Duodenal mucosa (tissue), 2 donors: ENCODE measurements around the gene NUP214.

Experiments
- H3K27ac ChIP-seq: one replicate; pipeline ENCODE4 v1.7.0; 2013; ENCODE audit warnings: low read depth, low read length
- H3K27me3 ChIP-seq, 2 donors: one replicate each; pipeline ENCODE4 v1.7.0; 2013; ENCODE audit warnings: low read length in 2 of 2, control low read depth in 1 of 2; ENCODE audit not compliant: insufficient read depth in 2 of 2, control insufficient read depth in 1 of 2
- H3K36me3 ChIP-seq, 2 donors: one replicate each; pipeline ENCODE4 v1.7.0; 2013; ENCODE audit warnings: low read length in 2 of 2, control low read depth in 1 of 2; ENCODE audit not compliant: insufficient read depth in 2 of 2, control insufficient read depth in 1 of 2
- H3K4me1 ChIP-seq, 2 donors: one replicate each; pipeline ENCODE4 v1.7.0; 2013; ENCODE audit warnings: low read length in 2 of 2, control low read depth in 1 of 2; ENCODE audit not compliant: insufficient read depth in 2 of 2, control insufficient read depth in 1 of 2
- H3K4me3 ChIP-seq, 2 donors: one replicate each; pipeline ENCODE4 v1.7.0; 2013; ENCODE audit warnings: low read length in 2 of 2, low read depth in 1 of 2
- H3K9ac ChIP-seq, 2 donors: one replicate each; pipeline ENCODE4 v1.7.0; 2013; ENCODE audit warnings: low read length in 2 of 2, low read depth in 1 of 2
- H3K9me3 ChIP-seq, 2 donors: one replicate each; pipeline ENCODE4 v1.7.0; 2013; ENCODE audit warnings: low read length in 2 of 2, control low read depth in 1 of 2; ENCODE audit not compliant: control insufficient read depth in 1 of 2

NUP214 gene

GRCh38 chr9:131273856-131274673, 148.7 kb downstream of the NUP214 start:
- H3K4me1 ChIP-seq, result peaks cover 12 to 22% of the 10 kb centered on the region in 2 donors
- H3K9me3 ChIP-seq, result no peaks in the 10 kb centered on the region
- no peaks in the 10 kb centered on the region for H3K36me3 ChIP-seq
- H3K4me3 ChIP-seq, result peak overlapping the region; percentile 58 to 68
- peaks cover 0 to 6% of the 10 kb centered on the region in 2 donors for H3K27me3 ChIP-seq
- peak overlapping the region; percentile 58 to 71 for H3K9ac ChIP-seq
- peak overlapping the region; percentile 60 for H3K27ac ChIP-seq

GRCh38 chr9:131274674-131275331, 149.4 kb downstream of the NUP214 start:
- H3K9ac ChIP-seq, result peak overlapping the region; percentile 44 to 71
- no peaks in the 10 kb centered on the region for H3K9me3 ChIP-seq
- H3K27me3 ChIP-seq, result peaks cover 5 to 6% of the 10 kb centered on the region in 2 donors
- no peaks in the 10 kb centered on the region for H3K36me3 ChIP-seq
- H3K4me1 ChIP-seq, result peaks cover 12 to 18% of the 10 kb centered on the region in 2 donors
- H3K4me3 ChIP-seq, result peak overlapping the region; percentile 58 to 68
- H3K27ac ChIP-seq, result peak overlapping the region; percentile 60

- Histone ChIP-seq H3K9me3 (no peaks in the 10 kb centered on the region), H3K9ac (peak overlapping the region; percentile 44 to 71), H3K4me3 (peak overlapping the region; percentile 58 to 68), H3K4me1 (peaks cover 12 to 18% of the 10 kb centered on the region in 2 donors), H3K27ac (peak overlapping the region; percentile 46), H3K36me3 (no peaks in the 10 kb centered on the region), H3K27me3 (peaks cover 6 to 7% of the 10 kb centered on the region in 2 donors)
These were observed 150.1 kb downstream of the NUP214 start for GRCh38 chr9:131275332-131276093.

- H3K9ac ChIP-seq, result peak within 1 kb of the TSS; percentile 44 to 71
- peak within 1 kb of the TSS; percentile 46 for H3K27ac ChIP-seq
- peaks cover 9 to 11% of the 10 kb centered on the region in 2 donors for H3K27me3 ChIP-seq
- no peaks in the 10 kb centered on the region for H3K36me3 ChIP-seq
- no peaks in the 10 kb centered on the region for H3K9me3 ChIP-seq
- H3K4me3 ChIP-seq, result peak within 1 kb of the TSS; percentile 58 to 68
- peaks cover 11 to 17% of the 10 kb centered on the region in 2 donors for H3K4me1 ChIP-seq
These were observed 150.9 kb downstream of the NUP214 start, which contains the start of gene FAM78A for GRCh38 chr9:131276094-131276888. TSS of gene FAM78A (minus strand) at chr9:131276510. CDS start at chr9:131276179, 331 bp downstream.

GRCh38 chr9:131276891-131277286, 151.5 kb downstream of the NUP214 start:
- H3K4me1 ChIP-seq, result peaks cover 6 to 13% of the 10 kb centered on the region in 2 donors
- no peak overlapping the region for H3K9ac ChIP-seq
- H3K9me3 ChIP-seq, result no peaks in the 10 kb centered on the region
- H3K27me3 ChIP-seq, result peaks cover 13 to 15% of the 10 kb centered on the region in 2 donors
- H3K36me3 ChIP-seq, result no peaks in the 10 kb centered on the region
- H3K4me3 ChIP-seq, result peak overlapping the region; percentile 27 to 58
- H3K27ac ChIP-seq, result no peak overlapping the region

GRCh38 chr9:131277287-131277909, 152.0 kb downstream of the NUP214 start:
- Histone ChIP-seq H3K4me1 (peaks cover 6 to 13% of the 10 kb centered on the region in 2 donors), H3K9me3 (no peaks in the 10 kb centered on the region), H3K36me3 (no peaks in the 10 kb centered on the region), H3K9ac (no peak overlapping the region), H3K27ac (no peak overlapping the region), H3K27me3 (peaks cover 18 to 21% of the 10 kb centered on the region in 2 donors), H3K4me3 (peak overlapping the region; percentile 27 to 55)

GRCh38 chr9:131277910-131278701, 152.7 kb downstream of the NUP214 start:
- H3K27ac ChIP-seq, result no peak overlapping the region
- H3K36me3 ChIP-seq, result no peaks in the 10 kb centered on the region
- no peaks in the 10 kb centered on the region for H3K9me3 ChIP-seq
- H3K9ac ChIP-seq, result no peak overlapping the region
- peaks cover 6 to 12% of the 10 kb centered on the region in 2 donors for H3K4me1 ChIP-seq
- H3K27me3 ChIP-seq, result peaks cover 20 to 22% of the 10 kb centered on the region in 2 donors
- H3K4me3 ChIP-seq, result peak overlapping the region; percentile 35 to 55

- Histone ChIP-seq H3K9ac (no peak overlapping the region), H3K27ac (no peak overlapping the region), H3K4me1 (peaks cover 6 to 9% of the 10 kb centered on the region in 2 donors)
These were observed 153.3 kb downstream of the NUP214 start for GRCh38 chr9:131278702-131279111.

More at GRCh38 chr9:131278702-131279111, 153.3 kb downstream of the NUP214 start:
- Histone ChIP-seq H3K36me3 (no peaks in the 10 kb centered on the region), H3K9me3 (no peaks in the 10 kb centered on the region), H3K4me3 (no peak overlapping the region), H3K27me3 (peaks cover 22 to 25% of the 10 kb centered on the region in 2 donors)
